Natural killer cell (primary cell): ENCODE measurements around the gene SURF1. TPM values are rescaled to one million over a fixed set of nuclear protein-coding genes. Genes with fewer than 3 reads are reported as not detected.

ENCODE experiments used
- ATAC-seq, 3 donors: fragments of 150-1000 bp in 2 of 3; fragments of 200-7000 bp in 1 of 3; cut with Tn5 transposase; 1 replicate in 1 of 3; 2 replicates in 2 of 3; pipeline ENCODE4 v1.10.0; 2021; ENCODE audit warnings: mild to moderate bottlenecking in 2 of 3, moderate library complexity in 2 of 3
- DNase-seq, 2 donors: peaks; one replicate each; pipeline versions ENCODE4 v3.0.0 to v3.0.0-alpha.2; 2013 to 2021; ENCODE audit warnings: mixed read lengths in 1 of 2
- H3K27ac ChIP-seq: one replicate; pipeline ENCODE4 v1.5.1; 2013; ENCODE audit warnings: mild to moderate bottlenecking, low read length
- H3K27me3 ChIP-seq: one replicate; pipeline ENCODE4 v1.6.1; 2013; ENCODE audit warnings: low read length; ENCODE audit not compliant: control insufficient read depth, insufficient read depth
- H3K36me3 ChIP-seq: one replicate; pipeline ENCODE4 v1.6.1; 2013; ENCODE audit warnings: low read length; ENCODE audit not compliant: control insufficient read depth, insufficient read depth
- H3K4me1 ChIP-seq: one replicate; pipeline ENCODE4 v1.6.1; 2013; ENCODE audit warnings: low read length; ENCODE audit not compliant: control insufficient read depth, insufficient read depth
- H3K4me3 ChIP-seq: one replicate; pipeline ENCODE4 v1.5.1; 2013; ENCODE audit warnings: low read length
- H3K9me3 ChIP-seq: one replicate; pipeline ENCODE4 v1.6.1; 2013; ENCODE audit warnings: low read length; ENCODE audit not compliant: control insufficient read depth, insufficient read depth
- H3K27ac Mint-ChIP-seq, 2 donors: one replicate each; pipeline ENCODE4 v1.8.0; 2022; ENCODE audit warnings: mild to moderate bottlenecking in 2 of 2, mixed read lengths in 2 of 2, moderate library complexity in 1 of 2
- H3K27me3 Mint-ChIP-seq, 2 donors: one replicate each; pipeline ENCODE4 v1.8.0; 2022; ENCODE audit warnings: low read depth in 2 of 2, mixed read lengths in 2 of 2
- H3K36me3 Mint-ChIP-seq: one replicate; pipeline ENCODE4 v1.8.0; 2022; ENCODE audit warnings: mixed read lengths
- H3K4me1 Mint-ChIP-seq, 2 donors: one replicate each; pipeline ENCODE4 v1.8.0; 2022; ENCODE audit warnings: mixed read lengths in 2 of 2
- H3K4me3 Mint-ChIP-seq: one replicate; pipeline ENCODE4 v1.8.0; 2022; ENCODE audit warnings: mild to moderate bottlenecking, moderate library complexity, mixed read lengths
- H3K9me3 Mint-ChIP-seq, 2 donors: one replicate each; pipeline ENCODE4 v1.8.0; 2022; ENCODE audit warnings: mixed read lengths in 2 of 2
- WGBS: methylation state at CpG from one replicate; pipeline ENCODE4 v1.1.7; 2013; ENCODE audit warnings: missing lambda C conversion rate; ENCODE audit not compliant: insufficient coverage; 5-methylcytosine and 5-hydroxymethylcytosine counted together
- intact Hi-C: fragments of 100-400 bp; cut with micrococcal nuclease; formaldehyde crosslinking; loops from one replicate; pipeline ENCODE4 v1.14.2; 2022
- total RNA-seq, 4 donors: library from RNA; stranded (reverse); fragments of 120-200 nt in 1 of 4; gene quantifications; one replicate each; pipeline versions ENCODE4 v1.2.3 to v1.2.4, GENCODE V29; 2013 to 2022
- TF ChIP-seq, protein P1 (sequence below): fragments of 200-600 bp; IDR thresholded peaks from one replicate; pipeline ENCODE4 v1.8.0; 2022; ENCODE audit warnings: antibody characterized with exemption

Gene SURF1
- total RNA-seq, 3 donors from 2014 or later (not counting 1 experiment from before 2014, with no cell fraction given): 35.6 to 44.4 (median 37.2) TPM

DNA sequence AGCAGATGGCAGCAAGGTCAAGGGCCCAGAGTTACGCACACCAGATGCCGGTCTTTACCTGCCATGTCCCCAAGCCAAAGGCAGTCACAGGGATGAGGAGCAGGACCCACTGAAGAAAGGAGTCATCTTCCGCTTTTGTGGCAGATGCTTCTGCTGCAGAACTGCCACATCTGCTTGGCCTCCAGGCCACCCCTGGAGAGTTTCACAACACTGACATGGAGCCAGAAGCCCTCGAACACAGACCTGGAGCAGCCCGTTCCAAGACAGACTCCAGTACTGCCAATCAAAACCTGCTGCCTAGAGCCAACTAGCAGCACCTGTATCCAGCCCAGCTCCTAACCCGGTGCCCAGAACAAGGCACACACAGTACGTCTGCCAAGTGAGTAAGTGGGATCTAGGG lies 1.5 kb downstream of the SURF1 start:
- H3K9me3 Mint-ChIP-seq: no peaks in the 10 kb centered on the region
- H3K36me3 Mint-ChIP-seq: peaks cover 5% of the 10 kb centered on the region
- H3K4me1 ChIP-seq: peaks cover 39% of the 10 kb centered on the region
- peak overlapping the region; percentile 35 for H3K4me3 Mint-ChIP-seq
- H3K36me3 ChIP-seq: peaks cover 46% of the 10 kb centered on the region
- H3K27me3 ChIP-seq: no peaks in the 10 kb centered on the region
- TF ChIP-seq, protein P1, sequence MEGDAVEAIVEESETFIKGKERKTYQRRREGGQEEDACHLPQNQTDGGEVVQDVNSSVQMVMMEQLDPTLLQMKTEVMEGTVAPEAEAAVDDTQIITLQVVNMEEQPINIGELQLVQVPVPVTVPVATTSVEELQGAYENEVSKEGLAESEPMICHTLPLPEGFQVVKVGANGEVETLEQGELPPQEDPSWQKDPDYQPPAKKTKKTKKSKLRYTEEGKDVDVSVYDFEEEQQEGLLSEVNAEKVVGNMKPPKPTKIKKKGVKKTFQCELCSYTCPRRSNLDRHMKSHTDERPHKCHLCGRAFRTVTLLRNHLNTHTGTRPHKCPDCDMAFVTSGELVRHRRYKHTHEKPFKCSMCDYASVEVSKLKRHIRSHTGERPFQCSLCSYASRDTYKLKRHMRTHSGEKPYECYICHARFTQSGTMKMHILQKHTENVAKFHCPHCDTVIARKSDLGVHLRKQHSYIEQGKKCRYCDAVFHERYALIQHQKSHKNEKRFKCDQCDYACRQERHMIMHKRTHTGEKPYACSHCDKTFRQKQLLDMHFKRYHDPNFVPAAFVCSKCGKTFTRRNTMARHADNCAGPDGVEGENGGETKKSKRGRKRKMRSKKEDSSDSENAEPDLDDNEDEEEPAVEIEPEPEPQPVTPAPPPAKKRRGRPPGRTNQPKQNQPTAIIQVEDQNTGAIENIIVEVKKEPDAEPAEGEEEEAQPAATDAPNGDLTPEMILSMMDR: no peak
- DNase-seq: no peak
- 92% methylated on average over 7 of the region's 7 CpGs for WGBS
- no peaks in the 10 kb centered on the region for H3K9me3 ChIP-seq
- ATAC-seq: no peak
- H3K27me3 Mint-ChIP-seq: no peaks in the 10 kb centered on the region
- H3K4me3 ChIP-seq: no peak overlapping the region
- peaks cover 26 to 36% of the 10 kb centered on the region in 2 donors for H3K4me1 Mint-ChIP-seq
- H3K27ac ChIP-seq: no peak overlapping the region
- H3K27ac Mint-ChIP-seq: peak overlapping the region in 1 of 2 donors; percentile 77
- intact Hi-C loops: no loop called here

DNA sequence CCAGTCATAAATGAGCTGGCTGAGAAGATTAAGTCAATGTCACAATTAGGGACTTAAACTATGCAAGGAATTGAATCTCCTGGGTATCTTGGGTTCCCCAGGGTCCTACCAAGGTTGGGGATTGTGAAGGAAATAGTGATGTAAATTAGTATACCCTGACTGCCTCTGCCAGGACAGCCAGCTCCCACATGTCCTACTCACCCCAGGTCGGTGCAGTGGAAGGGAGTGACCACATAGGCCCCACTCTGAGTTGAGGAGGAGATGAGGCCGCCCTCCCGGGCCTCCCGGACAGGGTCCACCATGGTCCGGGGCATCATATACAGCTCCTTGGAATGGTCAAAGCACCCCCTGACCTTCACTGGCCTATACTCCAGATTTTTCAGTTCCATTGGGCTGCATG lies 2.7 kb downstream of the SURF1 start:
- Mint-ChIP-seq H3K27ac (peak overlapping the region in 1 of 2 donors; percentile 64), H3K4me1 (peaks cover 33 to 43% of the 10 kb centered on the region in 2 donors), H3K9me3 (no peaks in the 10 kb centered on the region), H3K4me3 (no peak overlapping the region), H3K36me3 (peaks cover 5% of the 10 kb centered on the region), H3K27me3 (no peaks in the 10 kb centered on the region)
- Histone ChIP-seq H3K36me3 (peaks cover 50% of the 10 kb centered on the region), H3K27ac (no peak overlapping the region), H3K27me3 (no peaks in the 10 kb centered on the region), H3K4me3 (no peak overlapping the region), H3K9me3 (no peaks in the 10 kb centered on the region), H3K4me1 (peaks cover 49% of the 10 kb centered on the region)
- TF ChIP-seq, protein P1: no peak
- DNase-seq: no peak
- intact Hi-C loops: no loop called here
- no peak for ATAC-seq
- WGBS: 96% methylated on average over 5 of the region's 5 CpGs

- intact Hi-C loops: no loop called here
- Histone ChIP-seq H3K27me3 (no peaks in the 10 kb centered on the region), H3K27ac (no peak overlapping the region), H3K36me3 (peaks cover 50% of the 10 kb centered on the region), H3K4me1 (peaks cover 43% of the 10 kb centered on the region), H3K9me3 (no peaks in the 10 kb centered on the region), H3K4me3 (no peak overlapping the region)
- no peak for ATAC-seq
- H3K27ac Mint-ChIP-seq: peak overlapping the region in 1 of 2 donors; percentile 64
- no peaks in the 10 kb centered on the region for H3K27me3 Mint-ChIP-seq
- no peaks in the 10 kb centered on the region for H3K9me3 Mint-ChIP-seq
- H3K4me3 Mint-ChIP-seq: no peak overlapping the region
- TF ChIP-seq, protein P1: no peak
- no peak for DNase-seq
- H3K36me3 Mint-ChIP-seq: peaks cover 10% of the 10 kb centered on the region
- WGBS: 75% methylated on average over 8 of the region's 8 CpGs
- H3K4me1 Mint-ChIP-seq: peaks cover 34 to 43% of the 10 kb centered on the region in 2 donors
Measured at GRCh38 chr9:133352635-133353340, 3.5 kb downstream of the SURF1 start.
